Psoas muscle (tissue), 8 donors: ENCODE results near the gene MTUS2. TPM values are rescaled to one million over a fixed set of nuclear protein-coding genes. Genes with fewer than 3 reads are reported as not detected.

Experiments used
- ATAC-seq, 4 donors: fragments of 200-7000 bp; cut with Tn5 transposase; one replicate each; pipeline ENCODE4 v1.9.1; 2020; ENCODE audit warnings: moderate library complexity in 3 of 4, mild to moderate bottlenecking in 2 of 4
- DNase-seq, 2 donors: peaks; one replicate each; pipeline ENCODE4 v3.0.0-alpha.2; 2020
- H3K27ac ChIP-seq: fragments of 200-600 bp; one replicate; pipeline ENCODE4 v1.8.0; 2022
- H3K27me3 ChIP-seq, 3 donors: fragments of 200-600 bp in 1 of 3; one replicate each; pipeline versions ENCODE4 v1.6.1 to v1.8.0; 2013 to 2022; ENCODE audit warnings: low read length in 2 of 3, mild to moderate bottlenecking in 2 of 3, moderate library complexity in 1 of 3; ENCODE audit not compliant: insufficient read depth in 3 of 3
- H3K36me3 ChIP-seq, 2 donors: fragments of 200-600 bp in 1 of 2; one replicate each; pipeline versions ENCODE4 v1.6.1 to v1.8.0; 2013 to 2022; ENCODE audit warnings: low read depth in 1 of 2, mild to moderate bottlenecking in 1 of 2, moderate library complexity in 1 of 2; ENCODE audit not compliant: insufficient read depth in 1 of 2
- H3K4me1 ChIP-seq: fragments of 200-600 bp; one replicate; pipeline ENCODE4 v1.8.0; 2022
- H3K4me3 ChIP-seq: fragments of 200-600 bp; one replicate; pipeline ENCODE4 v1.8.0; 2022; ENCODE audit warnings: mild to moderate bottlenecking
- H3K9me3 ChIP-seq: fragments of 200-600 bp; one replicate; pipeline ENCODE4 v1.8.0; 2022
- CTCF ChIP-seq: fragments of 200-600 bp; IDR thresholded peaks from one replicate; pipeline ENCODE4 v1.8.0; 2022; ENCODE audit warnings: antibody characterized with exemption
- WGBS, 3 donors: extraction: QIAGEN DNeasy Blood & Tissue Kit; methylation state at CpG; one replicate each; pipeline versions ENCODE4 v1.1.6 to v1.1.7; 2013; 5-methylcytosine and 5-hydroxymethylcytosine counted together
- intact Hi-C, 2 donors: fragments of 100-400 bp; cut with DNase I; formaldehyde crosslinking; loops; one replicate each; pipeline versions ENCODE4 v1.11.0 to v1.14.2; 2022
- polyA plus RNA-seq, 3 donors: library from polyadenylated mRNA; stranded (reverse); fragments of 200-250 nt; gene quantifications; one replicate each; pipeline ENCODE4 v1.2.3, GENCODE V29; 2013
- total RNA-seq, 4 donors: library from RNA; stranded (reverse); fragmentation: NEBNext Ultra II Directional in 2 of 4; extraction: Animal tissue kit (Norgen Biotek cat#: 25700) in 2 of 4; gene quantifications; one replicate each; pipeline versions ENCODE4 v1.2.1 to v1.2.4, GENCODE V29; 2021 to 2023
- donor health status: healthy with polysubstance abuse.
- donor health status: DM: no; HTN: no; CAD: no; lungs with moderate emphysema.
- donor health status: Bipolar disorder and iron deficiency.
- donor health status: healthy.
- donor health status: DM: yes; HTN: yes; CAD: no.
- donor health status: DM: no; HTN: no; CAD: no.
- donor health status: DM: no; HTN: no; CAD: no.
- donor health status: DM: yes; HTN: yes; CAD: no.

The MTUS2 gene
- total and polyA plus RNA-seq, 7 donors: 0.03 to 0.79 (median 0.14) TPM; not detected in 2

GRCh38 chr13:29489650-29490560, 669.8 kb downstream of the MTUS2 start:
- no peak for ATAC-seq
- Histone ChIP-seq H3K27ac (no peak overlapping the region), H3K27me3 (peaks cover 0 to 8% (median 0%) of the 10 kb centered on the region in 3 donors), H3K36me3 (no peaks in the 10 kb centered on the region), H3K4me1 (no peaks in the 10 kb centered on the region), H3K9me3 (no peaks in the 10 kb centered on the region), H3K4me3 (no peak overlapping the region)
- no peak for DNase-seq
- 84% methylated on average over 14 of the region's 14 CpGs for WGBS, 3 donors
- TF ChIP-seq CTCF: no peak
- intact Hi-C loops: no loop called here

- Histone ChIP-seq H3K9me3 (no peaks in the 10 kb centered on the region), H3K27ac (no peak overlapping the region), H3K4me1 (no peaks in the 10 kb centered on the region), H3K27me3 (peaks cover 0 to 12% (median 0%) of the 10 kb centered on the region in 3 donors), H3K4me3 (no peak overlapping the region), H3K36me3 (no peaks in the 10 kb centered on the region)
- no peak for ATAC-seq
- no peak for TF ChIP-seq CTCF
- intact Hi-C loops: no loop called here
- 82 to 91% (median 91%) methylated on average over 9 of the region's 9 CpGs for WGBS, 3 donors
- no peak for DNase-seq
Observed at GRCh38 chr13:29490561-29490885, 670.4 kb downstream of the MTUS2 start.

- DNase-seq (no peak), ATAC-seq (no peak)
- Histone ChIP-seq H3K9me3 (no peaks in the 10 kb centered on the region), H3K27me3 (peaks cover 0 to 13% (median 0%) of the 10 kb centered on the region in 3 donors), H3K36me3 (no peaks in the 10 kb centered on the region), H3K4me3 (no peak overlapping the region), H3K27ac (no peak overlapping the region), H3K4me1 (no peaks in the 10 kb centered on the region)
- intact Hi-C loops: no loop called here
- no peak for TF ChIP-seq CTCF
- 49 to 71% (median 50%) methylated on average over 2 of the region's 2 CpGs for WGBS, 3 donors
Observed at GRCh38 chr13:29491248-29491647, 671.1 kb downstream of the MTUS2 start.

- no peak for DNase-seq
- ATAC-seq: no peak
- Histone ChIP-seq H3K9me3 (no peaks in the 10 kb centered on the region), H3K4me1 (no peaks in the 10 kb centered on the region), H3K27me3 (peaks cover 0 to 30% (median 5%) of the 10 kb centered on the region in 3 donors), H3K36me3 (no peaks in the 10 kb centered on the region), H3K4me3 (no peak overlapping the region), H3K27ac (no peak overlapping the region)
- TF ChIP-seq CTCF: no peak
- intact Hi-C loops: no loop called here
- WGBS, 3 donors: 74 to 79% (median 75%) methylated on average over 4 of the region's 4 CpGs
Observed at GRCh38 chr13:29493796-29494195, 673.7 kb downstream of the MTUS2 start.
